Retinal pigment epithelial cell (primary cell): Measurements from ENCODE around the gene NXF1.
"Not testable (repeated sequence)": the region's sequence is repeated elsewhere in the genome, so short reads cannot be mapped to it uniquely, and the experiment has no call there.

Experiments used
- DNase-seq: peaks from one replicate; pipeline ENCODE4 v3.0.0-alpha.2; 2010; ENCODE audit warnings: low read depth
- H3K4me3 ChIP-seq: 2 replicates; pipeline ENCODE4 v1.5.1; 2011; ENCODE audit warnings: mild to moderate bottlenecking, low read length, control low read depth, moderate library complexity
- TF ChIP-seq, protein P1 (sequence below): conservative IDR thresholded peaks from 2 replicates; pipeline ENCODE4 v1.5.1; 2011; ENCODE audit warnings: low read depth, low read length, control low read depth, inconsistent platforms

Gene NXF1

DNA sequence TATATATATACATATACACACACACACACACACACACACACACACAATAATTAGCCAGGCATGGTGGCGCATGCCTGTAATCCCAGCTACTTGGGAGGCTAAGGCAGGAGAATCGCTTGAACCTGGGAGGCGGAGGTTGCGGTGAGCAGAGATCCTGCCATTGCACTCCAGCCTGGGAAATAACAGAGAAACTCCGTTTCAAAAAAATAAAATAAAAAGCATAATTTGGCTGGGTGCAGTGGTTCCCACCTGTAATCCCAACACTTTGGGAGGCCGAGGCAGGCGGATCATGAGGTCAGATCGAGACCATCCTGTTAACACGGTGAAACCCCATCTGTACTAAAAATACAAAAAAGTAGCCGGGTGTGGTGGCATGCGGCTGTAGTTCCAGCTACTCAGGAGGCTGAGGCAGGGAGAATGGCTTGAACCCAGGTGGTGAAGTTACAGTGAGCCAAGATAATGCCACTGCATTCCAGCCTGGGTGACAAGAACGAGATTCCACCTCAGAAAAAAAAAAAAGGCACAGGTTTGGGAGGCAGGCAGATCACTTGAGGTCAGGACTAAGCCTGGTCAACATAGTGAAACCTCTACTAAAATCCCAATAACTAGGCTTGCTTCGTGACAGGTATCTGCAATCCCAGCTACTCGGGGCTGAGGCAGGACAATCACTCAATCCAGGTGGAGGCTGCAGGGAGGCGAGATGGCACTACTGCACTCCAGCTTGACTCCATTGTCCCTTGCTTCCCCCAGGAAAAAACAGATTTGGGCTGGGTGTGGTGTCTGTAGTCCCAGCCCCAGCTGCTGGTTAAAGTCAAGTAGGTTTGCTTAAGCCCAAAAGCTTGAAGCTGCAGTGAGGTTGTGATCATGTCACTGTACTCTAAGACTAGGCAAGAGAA, 45.9 kb upstream of the NXF1 start:
- no peak overlapping the region for H3K4me3 ChIP-seq
- no peak for DNase-seq

DNA sequence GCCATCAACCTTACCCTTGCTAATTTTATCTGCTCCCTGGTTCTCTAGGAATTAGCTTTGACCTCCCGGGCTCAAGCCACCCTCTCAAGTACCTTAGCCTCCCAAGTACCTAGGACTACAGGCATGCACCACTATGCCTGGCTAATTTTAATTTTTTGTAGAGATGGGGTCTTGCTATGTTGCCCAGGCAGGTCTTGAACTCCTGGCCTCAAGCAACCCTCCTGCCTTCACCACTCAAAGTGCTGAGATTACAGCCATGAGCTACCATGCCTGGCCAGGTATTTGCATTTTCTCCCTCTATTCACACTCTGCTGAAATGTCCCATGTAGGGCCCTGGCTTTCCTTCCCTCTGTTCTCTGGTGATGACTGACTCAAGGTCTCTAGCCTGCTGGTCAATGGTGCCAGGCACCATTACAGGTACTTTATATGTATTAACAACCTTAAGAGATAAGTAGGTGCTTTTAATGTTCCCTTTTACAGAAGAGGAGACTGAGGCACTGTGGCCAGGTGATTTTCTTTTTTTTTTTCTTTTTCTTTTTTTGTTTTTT, 42.6 kb upstream of the NXF1 start:
- no peak overlapping the region for H3K4me3 ChIP-seq
- no peak for DNase-seq
- TF ChIP-seq, protein P1, sequence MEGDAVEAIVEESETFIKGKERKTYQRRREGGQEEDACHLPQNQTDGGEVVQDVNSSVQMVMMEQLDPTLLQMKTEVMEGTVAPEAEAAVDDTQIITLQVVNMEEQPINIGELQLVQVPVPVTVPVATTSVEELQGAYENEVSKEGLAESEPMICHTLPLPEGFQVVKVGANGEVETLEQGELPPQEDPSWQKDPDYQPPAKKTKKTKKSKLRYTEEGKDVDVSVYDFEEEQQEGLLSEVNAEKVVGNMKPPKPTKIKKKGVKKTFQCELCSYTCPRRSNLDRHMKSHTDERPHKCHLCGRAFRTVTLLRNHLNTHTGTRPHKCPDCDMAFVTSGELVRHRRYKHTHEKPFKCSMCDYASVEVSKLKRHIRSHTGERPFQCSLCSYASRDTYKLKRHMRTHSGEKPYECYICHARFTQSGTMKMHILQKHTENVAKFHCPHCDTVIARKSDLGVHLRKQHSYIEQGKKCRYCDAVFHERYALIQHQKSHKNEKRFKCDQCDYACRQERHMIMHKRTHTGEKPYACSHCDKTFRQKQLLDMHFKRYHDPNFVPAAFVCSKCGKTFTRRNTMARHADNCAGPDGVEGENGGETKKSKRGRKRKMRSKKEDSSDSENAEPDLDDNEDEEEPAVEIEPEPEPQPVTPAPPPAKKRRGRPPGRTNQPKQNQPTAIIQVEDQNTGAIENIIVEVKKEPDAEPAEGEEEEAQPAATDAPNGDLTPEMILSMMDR, result no peak

More for the DNA sequence above, 45.9 kb upstream of the NXF1 start:
- TF ChIP-seq, protein P1, result no peak

DNA sequence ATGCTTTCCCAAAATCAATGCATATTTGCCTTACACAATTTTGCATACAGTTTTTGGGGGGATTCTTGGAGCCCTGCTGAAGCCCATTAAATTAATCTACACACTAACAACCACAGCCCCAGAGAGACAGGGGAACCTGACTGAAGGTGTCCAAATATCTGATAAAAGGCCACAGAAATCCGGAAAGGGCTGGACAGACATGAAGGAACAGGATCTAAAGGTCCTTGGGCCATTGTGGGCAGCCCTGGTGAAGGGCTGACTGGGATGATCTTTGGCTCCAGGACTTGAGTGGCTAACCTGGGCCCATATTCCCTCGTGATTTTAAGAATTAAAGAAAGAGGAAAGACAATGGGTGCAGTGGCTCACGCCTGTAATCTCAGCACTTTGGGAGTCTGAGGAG, 40.9 kb upstream of the NXF1 start:
- TF ChIP-seq, protein P1, result no peak
- no peak for DNase-seq
- no peak overlapping the region for H3K4me3 ChIP-seq

DNA sequence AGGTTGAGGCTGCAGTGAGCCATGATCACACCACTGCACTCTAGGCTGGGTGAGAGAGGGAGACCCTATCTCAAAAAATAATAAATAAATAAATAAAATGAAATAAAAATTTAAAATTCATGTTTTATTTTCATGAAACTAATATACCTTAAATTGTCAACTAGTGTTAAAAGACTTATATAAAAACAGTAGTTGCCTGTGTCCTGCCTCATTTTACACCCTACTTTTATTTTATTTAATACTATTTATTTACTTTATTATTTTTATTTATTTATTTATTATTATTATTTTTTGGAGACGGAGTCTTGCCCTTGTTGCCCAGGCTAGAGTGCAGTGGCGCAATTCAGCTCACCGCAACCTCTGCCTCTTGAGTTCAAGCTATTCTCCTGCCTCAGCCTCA, 38.9 kb upstream of the NXF1 start:
- no peak for DNase-seq
- TF ChIP-seq, protein P1, result no peak
- no peak overlapping the region for H3K4me3 ChIP-seq

- no peak for DNase-seq
- TF ChIP-seq, protein P1, result no peak
- H3K4me3 ChIP-seq, result no peak overlapping the region
Observed at GRCh38 chr11:62843466-62843865, 38.2 kb upstream of the NXF1 start.

DNA sequence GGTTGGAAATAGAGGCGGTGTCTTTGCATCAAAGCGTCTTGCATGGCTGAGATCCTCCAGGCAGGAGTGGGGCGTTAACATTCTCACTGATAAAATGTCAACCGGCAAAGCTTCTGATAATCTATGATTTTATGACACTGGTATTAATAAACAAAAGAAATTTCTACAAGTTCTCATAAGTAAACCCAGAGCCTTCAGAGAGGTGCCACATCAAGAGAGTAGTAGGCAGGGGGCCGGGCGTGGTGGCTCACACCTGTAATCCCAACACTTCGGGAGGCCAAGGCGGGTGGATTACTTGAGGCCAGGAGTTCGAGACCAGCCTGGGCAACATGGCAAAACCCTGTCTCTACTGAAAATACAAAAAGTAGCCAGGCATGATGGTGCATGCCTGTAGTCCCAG, 37.7 kb upstream of the NXF1 start:
- peak overlapping the region; percentile 50 for H3K4me3 ChIP-seq
- DNase-seq, result not testable (repeated sequence)

DNA sequence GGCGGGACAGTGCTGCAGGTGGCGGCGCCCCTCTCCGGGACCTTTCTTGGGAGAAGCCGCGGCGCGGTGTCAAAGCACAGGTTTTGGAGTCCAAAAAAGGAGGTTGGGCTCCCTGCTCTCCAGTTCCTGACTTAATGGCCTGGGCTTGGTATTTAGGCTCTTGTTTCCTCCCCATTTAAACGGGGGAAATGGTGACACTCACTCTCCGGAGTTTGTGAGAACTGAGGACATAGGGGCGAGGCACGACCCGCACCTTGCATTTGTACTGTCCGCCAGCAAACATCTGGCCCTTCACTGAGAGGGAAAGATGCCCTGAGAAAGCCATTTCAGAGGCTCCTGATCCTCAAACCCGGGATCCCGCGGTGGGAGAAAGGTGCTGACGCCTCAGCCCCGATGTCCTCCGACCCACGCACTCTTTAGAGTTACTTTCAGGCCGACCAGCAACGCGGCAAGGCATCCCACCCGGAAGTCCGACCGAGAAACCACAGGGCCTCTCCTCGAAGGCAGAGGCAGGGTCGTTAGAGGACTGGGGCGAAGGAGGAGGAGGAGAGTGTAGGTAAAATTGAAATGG, 37.0 kb upstream of the NXF1 start:
- TF ChIP-seq, protein P1, result no peak
- H3K4me3 ChIP-seq, result peak overlapping the region; percentile 50
- DNase-seq, result no peak
